ENCODE measurements around the gene ENHO.

ENHO gene

DNA sequence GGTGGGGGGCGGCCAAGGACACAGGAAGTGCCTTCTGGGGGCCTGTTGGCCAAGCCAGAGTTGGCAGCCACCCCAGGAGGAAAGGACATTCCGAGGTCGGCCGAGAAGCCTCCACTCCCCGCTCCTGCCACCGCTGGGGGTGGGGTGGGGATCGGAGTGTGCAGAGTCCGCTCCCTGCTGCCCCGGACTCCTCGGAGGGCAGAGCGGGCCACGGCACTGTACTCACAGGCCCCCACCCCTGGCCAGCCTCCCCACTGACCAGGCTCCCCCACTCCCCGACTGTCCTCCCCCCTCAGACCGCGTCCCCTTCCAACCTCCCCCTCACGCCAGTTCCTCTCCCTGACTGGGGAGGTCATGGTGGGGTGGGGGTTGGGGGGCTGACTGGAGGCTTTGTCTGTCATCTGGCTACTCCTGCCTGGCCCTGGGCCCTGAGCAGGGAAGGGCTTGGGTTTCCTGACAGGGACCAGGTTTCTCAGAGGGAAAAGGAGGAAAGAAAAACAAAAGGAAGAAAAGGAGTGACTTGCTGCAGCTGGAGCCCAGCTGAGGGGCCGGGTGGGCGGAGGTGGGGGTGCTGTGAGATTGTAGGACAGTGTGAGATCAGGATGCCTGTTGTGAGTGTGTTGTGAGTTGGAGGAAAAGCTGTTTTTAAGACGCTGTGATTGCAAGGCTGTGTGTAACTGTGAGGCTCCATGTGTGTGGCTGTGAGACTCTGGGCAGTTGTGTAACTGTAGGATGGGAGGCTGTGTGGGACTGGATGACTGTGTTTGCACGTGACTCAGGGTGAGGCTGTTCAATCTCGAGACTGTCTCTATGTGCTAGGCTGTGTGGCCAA, 37.0 kb upstream of the ENHO start:
- no peak for DNase-seq (ENCODE audit: low spot score)
- TF ChIP-seq, protein P1, sequence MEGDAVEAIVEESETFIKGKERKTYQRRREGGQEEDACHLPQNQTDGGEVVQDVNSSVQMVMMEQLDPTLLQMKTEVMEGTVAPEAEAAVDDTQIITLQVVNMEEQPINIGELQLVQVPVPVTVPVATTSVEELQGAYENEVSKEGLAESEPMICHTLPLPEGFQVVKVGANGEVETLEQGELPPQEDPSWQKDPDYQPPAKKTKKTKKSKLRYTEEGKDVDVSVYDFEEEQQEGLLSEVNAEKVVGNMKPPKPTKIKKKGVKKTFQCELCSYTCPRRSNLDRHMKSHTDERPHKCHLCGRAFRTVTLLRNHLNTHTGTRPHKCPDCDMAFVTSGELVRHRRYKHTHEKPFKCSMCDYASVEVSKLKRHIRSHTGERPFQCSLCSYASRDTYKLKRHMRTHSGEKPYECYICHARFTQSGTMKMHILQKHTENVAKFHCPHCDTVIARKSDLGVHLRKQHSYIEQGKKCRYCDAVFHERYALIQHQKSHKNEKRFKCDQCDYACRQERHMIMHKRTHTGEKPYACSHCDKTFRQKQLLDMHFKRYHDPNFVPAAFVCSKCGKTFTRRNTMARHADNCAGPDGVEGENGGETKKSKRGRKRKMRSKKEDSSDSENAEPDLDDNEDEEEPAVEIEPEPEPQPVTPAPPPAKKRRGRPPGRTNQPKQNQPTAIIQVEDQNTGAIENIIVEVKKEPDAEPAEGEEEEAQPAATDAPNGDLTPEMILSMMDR (IDR thresholded peaks at IDR 0.05; ENCODE audit: extremely low read depth, missing control alignments): no peak

DNA sequence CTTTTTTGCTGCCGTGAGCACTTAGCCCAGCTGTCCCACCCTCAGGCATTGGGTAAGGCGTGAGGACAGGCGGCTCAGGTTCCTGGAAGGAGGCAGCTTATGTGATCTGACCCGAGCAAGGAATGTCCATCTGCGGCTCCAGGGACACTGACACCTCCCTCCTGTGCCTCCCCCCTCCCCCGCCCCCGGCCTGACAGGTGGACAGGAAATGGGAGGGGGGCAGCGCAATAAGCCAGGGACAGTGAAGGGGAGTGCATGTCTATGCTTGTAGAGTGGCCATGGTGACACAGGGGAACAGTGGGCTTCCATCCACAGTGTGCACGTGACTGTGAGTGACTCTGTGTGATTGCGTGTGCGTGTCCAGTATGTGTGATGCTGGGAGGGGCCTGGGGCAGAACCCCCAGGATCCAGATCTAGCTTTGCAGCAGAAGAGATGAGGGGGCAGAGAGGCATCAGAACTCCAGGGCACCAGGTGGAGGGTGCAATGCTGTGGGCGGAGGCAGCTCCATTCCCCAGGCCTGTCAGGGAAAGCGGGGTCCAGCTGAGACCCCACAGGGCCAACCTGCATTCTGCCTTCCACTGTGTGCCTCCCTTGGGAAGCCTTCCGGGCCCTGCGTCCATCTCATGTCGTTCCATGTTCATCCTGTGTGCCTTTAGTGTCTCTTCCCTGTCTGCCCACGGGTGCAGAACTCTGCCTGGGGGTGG, 36.3 kb upstream of the ENHO start:
- DNase-seq (ENCODE audit: low spot score): no peak
- TF ChIP-seq, protein P1 (IDR thresholded peaks at IDR 0.05; ENCODE audit: extremely low read depth, missing control alignments): no peak

DNA sequence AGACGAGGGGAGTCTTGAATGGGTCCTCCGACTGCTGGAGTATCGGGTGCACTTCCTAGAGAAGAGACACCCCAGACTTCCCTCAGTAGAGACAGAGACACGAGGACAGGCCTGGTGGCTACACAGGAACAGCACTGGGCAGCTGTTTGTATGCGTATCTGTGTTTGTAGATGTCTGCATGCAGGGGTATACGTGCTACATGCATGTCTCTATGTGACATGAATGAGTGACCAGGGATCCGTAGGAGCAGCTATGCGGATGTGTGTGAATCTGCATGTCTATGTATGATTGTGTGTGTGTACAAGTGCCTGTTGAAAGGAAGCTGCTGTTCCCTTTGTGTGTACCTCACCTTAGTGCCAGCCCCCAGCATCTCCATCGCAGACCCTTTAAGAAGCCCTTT, 35.6 kb upstream of the ENHO start:
- TF ChIP-seq, protein P1 (IDR thresholded peaks at IDR 0.05; ENCODE audit: extremely low read depth, missing control alignments): no peak
- DNase-seq (ENCODE audit: low spot score): no peak

DNA sequence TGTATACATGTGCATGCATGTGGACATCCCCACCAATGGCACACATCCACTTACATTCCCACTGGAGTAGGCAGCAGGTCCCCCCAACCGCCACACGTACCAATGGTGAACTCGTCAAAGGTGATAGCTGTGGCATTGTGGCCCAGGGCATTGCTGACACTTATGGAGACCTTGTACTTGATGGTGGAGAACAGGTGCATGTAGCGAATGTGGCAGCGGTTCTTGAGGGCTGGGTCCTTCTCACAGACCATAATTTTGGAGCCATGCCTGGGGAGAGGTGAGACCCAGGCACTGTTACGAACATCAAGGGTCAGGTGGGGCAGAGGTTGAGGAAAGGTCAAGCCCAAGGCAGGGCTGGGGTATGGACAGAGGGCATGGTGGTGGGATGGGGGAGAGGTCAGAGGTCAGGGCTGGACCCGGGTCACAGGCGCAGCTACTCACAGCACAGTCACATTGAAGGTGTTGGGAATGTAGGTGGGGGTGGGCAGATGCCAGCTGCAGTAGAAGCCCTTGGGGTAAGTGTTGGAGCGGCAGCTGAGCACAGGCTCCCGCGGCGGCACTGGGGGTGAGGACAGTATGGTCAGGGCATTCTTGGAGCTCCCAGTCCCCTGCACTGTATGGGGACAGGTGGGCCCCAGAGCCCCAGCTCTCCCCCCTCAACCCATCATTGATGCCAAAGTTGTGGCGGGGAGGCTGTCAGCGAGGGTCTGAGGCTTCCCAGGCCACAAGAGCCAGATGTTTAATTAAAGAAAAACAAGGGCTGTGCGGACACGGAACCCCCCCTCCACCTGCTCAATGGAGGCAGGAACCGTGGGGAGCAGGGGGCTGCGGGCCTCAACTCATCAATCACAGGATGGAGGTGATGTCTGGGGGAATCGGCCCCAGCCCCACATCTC, 34.9 kb upstream of the ENHO start:
- DNase-seq (ENCODE audit: low spot score): no peak
- TF ChIP-seq, protein P1 (IDR thresholded peaks at IDR 0.05; ENCODE audit: extremely low read depth, missing control alignments): no peak

DNA sequence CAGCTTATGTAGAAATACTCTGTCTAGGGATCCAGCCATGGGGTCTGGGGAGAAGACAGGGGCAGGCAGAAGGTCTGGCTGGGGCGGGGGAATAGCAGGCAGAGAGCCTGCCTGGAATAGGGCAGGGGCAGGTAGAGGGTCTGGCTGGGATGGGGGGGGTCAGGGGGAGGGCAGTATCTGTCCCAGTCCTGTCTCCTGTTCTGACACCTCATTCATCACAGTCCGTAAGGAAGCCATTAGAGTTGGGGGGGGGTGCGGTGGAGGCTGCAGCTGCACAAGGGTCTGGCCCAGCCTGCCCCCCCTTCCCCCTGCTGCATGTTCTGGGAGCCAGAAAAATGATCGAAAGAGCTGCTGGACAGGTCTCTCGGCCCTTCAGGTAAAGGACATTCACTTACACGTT, 34.2 kb upstream of the ENHO start:
- TF ChIP-seq, protein P1 (IDR thresholded peaks at IDR 0.05; ENCODE audit: extremely low read depth, missing control alignments): no peak
- no peak for DNase-seq (ENCODE audit: low spot score)

DNA sequence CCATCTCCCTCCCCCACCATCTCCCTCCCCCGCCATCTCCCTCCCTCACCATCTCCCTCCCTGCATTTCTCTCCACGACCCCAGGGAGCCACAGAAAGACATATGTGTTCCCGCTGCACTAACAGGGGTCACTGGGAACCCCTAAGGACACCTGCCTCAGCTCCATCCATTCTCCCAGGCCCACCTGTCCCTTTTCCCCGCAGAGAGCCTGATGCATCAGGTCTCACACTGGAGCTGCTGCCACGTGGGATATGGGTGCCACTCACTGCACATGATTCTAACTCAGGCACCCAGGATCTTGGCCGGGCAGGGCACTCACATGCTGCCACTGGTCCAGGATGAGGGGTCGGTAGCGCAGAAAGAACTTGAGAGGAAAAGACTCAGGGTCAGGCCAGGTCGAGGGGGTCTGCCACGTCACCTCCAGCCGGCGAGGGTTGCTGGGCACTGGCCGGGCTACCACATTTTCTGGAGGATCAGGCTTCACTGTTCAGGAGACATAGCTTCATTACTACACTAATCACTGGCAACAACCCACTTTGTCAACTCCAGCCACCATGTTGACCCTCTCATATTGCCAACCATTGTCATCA, 33.2 kb upstream of the ENHO start:
- no peak for DNase-seq (ENCODE audit: low spot score)
- TF ChIP-seq, protein P1 (IDR thresholded peaks at IDR 0.05; ENCODE audit: extremely low read depth, missing control alignments): no peak

All from GM20000 (cell line).